NCI-H146 treated with DMSO at 0.1 percent for 48 hours (cell line): ENCODE data around the gene CLEC5A.
"Not testable (repeated sequence)": the region's sequence is repeated elsewhere in the genome, so short reads cannot be mapped to it uniquely, and the experiment has no call there.

ENCODE experiments used
- DNase-seq: peaks from one replicate; lab custom pipeline; 2025; ENCODE audit not compliant: unreplicated experiment; lab: John Stamatoyannopoulos, UW

CLEC5A gene

GRCh38 chr7:141946796-141947195 lies at the start of gene CLEC5A:
TSS of gene CLEC5A (minus strand) at chr7:141946974. CDS start at chr7:141946292, 682 bp downstream.
- DNase-seq, result no peak

- no peak for DNase-seq
Measured at GRCh38 chr7:141993354-141993753, 46.6 kb upstream of the CLEC5A start.

GRCh38 chr7:141992688-141993087 lies 45.9 kb upstream of the CLEC5A start:
- no peak for DNase-seq

- DNase-seq, result no peak
Measured at GRCh38 chr7:141992156-141992555, 45.4 kb upstream of the CLEC5A start.

GRCh38 chr7:141991140-141991539 lies 44.4 kb upstream of the CLEC5A start:
- DNase-seq, result no peak

- no peak for DNase-seq
Measured at GRCh38 chr7:141990011-141990725, 43.4 kb upstream of the CLEC5A start.

GRCh38 chr7:141987803-141988202 lies 41.0 kb upstream of the CLEC5A start:
- DNase-seq, result not testable (repeated sequence)

GRCh38 chr7:141986923-141987322 lies 40.1 kb upstream of the CLEC5A start:
- no peak for DNase-seq

GRCh38 chr7:141985926-141986325 lies 39.2 kb upstream of the CLEC5A start:
- DNase-seq, result not testable (repeated sequence)

- no peak for DNase-seq
Measured at GRCh38 chr7:141979568-141979967, 32.8 kb upstream of the CLEC5A start.

- DNase-seq, result no peak
Measured at GRCh38 chr7:141978351-141978750, 31.6 kb upstream of the CLEC5A start.

GRCh38 chr7:141976524-141977245 lies 29.9 kb upstream of the CLEC5A start:
- DNase-seq, result no peak

GRCh38 chr7:141975806-141976523 lies 29.2 kb upstream of the CLEC5A start:
- no peak for DNase-seq

GRCh38 chr7:141974831-141975230 lies 28.1 kb upstream of the CLEC5A start:
- DNase-seq, result no peak

GRCh38 chr7:141973673-141974072 lies 26.9 kb upstream of the CLEC5A start, which contains the start of gene TAS2R38:
TSS of gene TAS2R38 (minus strand) at chr7:141973773. CDS start at chr7:141973689, 84 bp downstream.
- no peak for DNase-seq

- no peak for DNase-seq
Measured at GRCh38 chr7:141960687-141961422, 14.1 kb upstream of the CLEC5A start.

GRCh38 chr7:141956084-141956483 lies 9.3 kb upstream of the CLEC5A start:
- DNase-seq, result no peak

GRCh38 chr7:141954334-141954733 lies 7.6 kb upstream of the CLEC5A start:
- DNase-seq, result no peak

- no peak for DNase-seq
Measured at GRCh38 chr7:141952461-141952860, 5.7 kb upstream of the CLEC5A start.

GRCh38 chr7:141950806-141951205 lies 4.0 kb upstream of the CLEC5A start:
- DNase-seq, result no peak

GRCh38 chr7:141949911-141950310 lies 3.1 kb upstream of the CLEC5A start:
- DNase-seq, result no peak
